Breast epithelium (tissue), 3 donors: ENCODE results near the gene AKR7A2.

Experiments
- CTCF ChIP-seq, 3 donors: fragments of 450-650 bp; IDR thresholded peaks; one replicate each; pipeline ENCODE4 v1.5.1; 2016 to 2017; ENCODE audit warnings: antibody characterized with exemption in 3 of 3, mild to moderate bottlenecking in 3 of 3, moderate library complexity in 3 of 3
- POLR2AphosphoS5 ChIP-seq, 3 donors: sonication (generic); formaldehyde crosslinking; IDR thresholded peaks; one replicate each; pipeline ENCODE4 v1.6.1; 2017; ENCODE audit warnings: antibody characterized with exemption in 3 of 3

- TF ChIP-seq POLR2AphosphoS5 (IDR thresholded peaks at IDR 0.05) (no peak), CTCF (IDR thresholded peaks at IDR 0.05) (no peak)
Observed at GRCh38 chr1:19317126-19317910, 5.4 kb upstream of the AKR7A2 start.
